LNCAP (cell line): ENCODE measurements around the gene SOX6.

ENCODE experiments used
- CTCF ChIP-seq: fragments of 450-650 bp; IDR thresholded peaks from 2 replicates; pipeline ENCODE4 v1.5.1; 2017; ENCODE audit warnings: mild to moderate bottlenecking

The SOX6 gene

DNA sequence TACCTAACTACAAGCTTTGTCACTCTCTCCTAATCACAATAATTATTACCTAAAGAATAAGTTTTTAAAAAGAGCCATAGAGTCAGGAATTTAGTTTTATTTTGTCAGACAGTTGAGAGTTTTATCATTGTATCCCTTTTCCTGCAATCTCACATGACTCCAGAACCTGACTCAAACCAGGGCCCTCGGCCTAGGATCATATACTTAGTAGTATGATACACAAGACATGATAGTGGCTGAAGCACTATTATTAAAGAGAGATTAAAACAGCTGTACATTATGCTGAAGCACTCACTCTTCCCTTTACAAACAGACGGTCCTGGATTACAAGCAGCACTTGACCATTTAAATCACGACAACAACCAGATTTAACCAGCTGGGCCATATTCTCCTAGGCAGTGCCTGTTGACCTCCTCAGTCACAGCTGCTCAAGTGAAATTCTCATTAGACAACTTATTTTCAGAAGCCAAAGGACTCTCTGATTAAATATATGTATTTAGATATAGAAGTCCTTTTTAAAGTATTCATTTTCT is 44.0 kb downstream of the SOX6 start:
- no peak for TF ChIP-seq CTCF

DNA sequence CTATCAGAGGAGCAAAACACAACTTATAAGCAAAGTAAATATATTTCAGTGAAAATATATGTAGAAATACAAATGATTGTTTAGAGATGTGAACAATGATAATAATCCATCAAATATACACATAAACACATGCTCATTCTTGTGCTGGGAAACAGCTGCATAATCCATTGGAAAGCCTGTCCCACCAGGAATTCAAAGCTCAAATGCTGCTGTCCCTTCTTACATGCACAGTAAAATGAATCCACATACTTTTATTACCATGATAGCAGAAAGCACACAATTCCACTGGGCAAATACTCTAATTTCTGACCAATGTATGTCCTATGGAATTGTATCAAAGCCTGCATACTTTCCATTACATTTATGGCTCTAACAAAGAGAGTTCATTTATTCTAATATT is 44.5 kb downstream of the SOX6 start:
- TF ChIP-seq CTCF, result no peak

DNA sequence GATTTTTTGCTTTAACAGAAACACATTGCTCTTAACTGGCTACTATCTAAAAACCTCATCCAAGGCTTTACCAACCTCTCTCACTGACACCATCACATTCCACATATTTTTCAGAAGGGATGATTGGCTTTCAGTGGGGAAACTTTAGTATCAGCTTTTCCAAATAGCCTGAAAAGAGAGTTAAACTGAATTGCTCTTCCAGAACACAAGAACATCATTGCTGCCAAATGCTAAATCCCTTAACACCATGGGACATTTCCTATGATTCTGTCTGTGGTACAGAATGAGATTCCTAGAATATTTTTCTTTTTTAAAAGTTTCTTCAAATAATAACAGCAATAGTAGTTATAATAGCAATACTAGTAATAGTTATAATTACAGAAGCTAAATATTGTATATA is 45.4 kb downstream of the SOX6 start:
- no peak for TF ChIP-seq CTCF

- no peak for TF ChIP-seq CTCF
Measured at GRCh38 chr11:16309226-16309625, 47.1 kb downstream of the SOX6 start.

DNA sequence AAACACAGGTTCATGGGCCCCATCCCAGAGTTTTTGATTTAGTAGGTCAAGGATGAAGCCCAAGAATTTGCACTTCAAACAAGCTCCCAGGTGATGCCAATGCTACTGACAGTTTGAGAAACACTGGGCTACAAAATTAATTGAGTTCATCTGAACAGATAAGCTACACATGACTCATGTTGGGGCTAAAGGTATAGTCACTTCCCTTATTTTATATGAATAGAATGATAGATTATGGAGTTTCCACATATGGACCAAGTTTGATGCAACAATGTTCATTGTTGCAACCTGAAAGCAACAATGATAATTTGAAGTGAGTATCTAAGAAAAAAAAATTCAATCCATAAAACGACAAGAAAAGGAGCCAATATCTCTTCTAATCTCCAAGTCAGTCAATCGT is 54.9 kb downstream of the SOX6 start:
- TF ChIP-seq CTCF, result no peak

DNA sequence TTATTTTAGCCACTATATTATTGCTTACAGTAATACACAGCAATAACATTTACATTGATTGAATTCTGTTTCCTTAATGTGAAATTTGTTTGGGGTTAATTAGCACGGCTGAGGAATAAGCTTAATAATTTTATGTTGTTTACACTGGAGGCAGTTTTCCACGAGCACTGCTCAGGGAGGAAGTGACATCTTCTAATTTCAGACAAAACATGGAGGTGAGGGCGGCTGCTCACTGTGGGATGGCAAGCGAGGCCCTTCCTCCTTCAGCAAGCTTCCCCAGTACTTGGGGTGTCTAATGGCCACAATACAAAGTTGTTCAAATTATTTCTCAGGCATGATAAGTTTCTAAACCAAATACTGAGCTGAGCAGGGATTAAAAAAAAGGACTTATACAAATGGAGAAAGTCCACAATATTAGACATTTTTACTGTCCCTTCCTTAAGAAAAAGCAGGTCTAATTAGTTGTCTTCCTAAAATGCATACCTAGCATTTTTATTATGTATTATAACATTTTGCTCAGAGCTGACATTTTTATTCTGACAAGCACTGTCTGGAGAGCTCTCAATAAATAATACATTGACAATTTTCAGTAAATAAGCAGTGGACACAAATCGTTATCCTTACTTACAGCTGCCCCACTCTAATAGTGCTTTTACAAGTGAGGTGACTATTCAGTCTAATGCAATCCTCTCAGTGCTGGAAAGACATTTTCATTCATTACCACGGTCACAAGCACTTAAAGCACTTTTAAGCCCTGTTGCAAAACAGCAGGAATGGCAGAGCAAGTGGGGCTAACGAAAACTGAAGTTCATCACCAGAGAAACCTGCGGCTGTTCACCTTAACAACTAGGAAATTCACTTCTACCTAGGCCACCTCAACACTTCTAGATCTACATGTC is 56.2 kb downstream of the SOX6 start:
- TF ChIP-seq CTCF, result no peak

DNA sequence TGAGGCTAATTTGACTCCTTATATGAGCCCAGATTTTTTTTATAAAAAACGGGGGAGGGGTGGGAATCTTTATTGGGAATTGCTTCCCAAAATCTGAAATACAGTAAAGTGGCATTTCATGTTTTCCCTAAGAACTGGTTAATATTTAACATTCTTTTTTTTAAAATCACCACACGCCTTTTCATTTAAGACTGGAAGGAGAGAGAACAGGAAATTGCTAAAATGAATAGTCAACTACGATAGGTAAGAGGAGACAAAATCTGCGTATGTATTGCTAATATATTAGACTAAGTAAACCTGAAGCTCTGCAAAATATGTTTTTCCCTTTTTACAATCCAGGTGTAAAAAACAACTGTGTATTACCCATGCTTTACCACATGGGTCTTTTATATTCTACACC is 57.0 kb downstream of the SOX6 start:
- TF ChIP-seq CTCF, result no peak
